ENCODE measurements around the gene RALBP1.

The RALBP1 gene

DNA sequence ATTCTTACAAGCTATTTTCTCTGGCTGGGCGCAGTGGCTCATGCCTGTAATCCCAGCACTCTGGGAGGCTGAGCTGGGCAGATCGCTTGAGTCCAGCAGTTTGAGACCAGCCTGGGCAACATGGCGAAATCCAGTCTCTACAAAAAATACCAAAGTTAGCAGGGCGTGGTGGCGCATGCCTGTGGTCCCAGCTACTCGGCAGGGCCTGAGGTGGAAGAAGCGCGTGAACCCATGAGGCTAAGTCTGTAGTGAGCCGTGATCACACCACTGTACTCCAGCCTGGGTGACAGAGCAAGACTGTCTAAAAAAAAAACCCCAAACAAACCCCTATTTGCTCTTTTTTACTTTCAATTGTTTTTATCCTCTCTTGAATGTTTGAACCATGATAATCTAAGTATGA lies 102.0 kb downstream of the RALBP1 start:
- Mint-ChIP-seq H3K4me3 (no peak overlapping the region), H3K27ac (no peak overlapping the region), H3K9me3 (peaks cover 14% of the 10 kb centered on the region), H3K4me1 (peaks cover 8% of the 10 kb centered on the region), H3K36me3 (ENCODE audit: low read depth) (peaks cover 52% of the 10 kb centered on the region), H3K27me3 (ENCODE audit: low read depth) (no peaks in the 10 kb centered on the region)
- TF ChIP-seq, protein P1, sequence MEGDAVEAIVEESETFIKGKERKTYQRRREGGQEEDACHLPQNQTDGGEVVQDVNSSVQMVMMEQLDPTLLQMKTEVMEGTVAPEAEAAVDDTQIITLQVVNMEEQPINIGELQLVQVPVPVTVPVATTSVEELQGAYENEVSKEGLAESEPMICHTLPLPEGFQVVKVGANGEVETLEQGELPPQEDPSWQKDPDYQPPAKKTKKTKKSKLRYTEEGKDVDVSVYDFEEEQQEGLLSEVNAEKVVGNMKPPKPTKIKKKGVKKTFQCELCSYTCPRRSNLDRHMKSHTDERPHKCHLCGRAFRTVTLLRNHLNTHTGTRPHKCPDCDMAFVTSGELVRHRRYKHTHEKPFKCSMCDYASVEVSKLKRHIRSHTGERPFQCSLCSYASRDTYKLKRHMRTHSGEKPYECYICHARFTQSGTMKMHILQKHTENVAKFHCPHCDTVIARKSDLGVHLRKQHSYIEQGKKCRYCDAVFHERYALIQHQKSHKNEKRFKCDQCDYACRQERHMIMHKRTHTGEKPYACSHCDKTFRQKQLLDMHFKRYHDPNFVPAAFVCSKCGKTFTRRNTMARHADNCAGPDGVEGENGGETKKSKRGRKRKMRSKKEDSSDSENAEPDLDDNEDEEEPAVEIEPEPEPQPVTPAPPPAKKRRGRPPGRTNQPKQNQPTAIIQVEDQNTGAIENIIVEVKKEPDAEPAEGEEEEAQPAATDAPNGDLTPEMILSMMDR (IDR thresholded peaks at IDR 0.05; ENCODE audit: unreplicated experiment in 3 of 3) = no peak

GRCh38 chr18:9578306-9578705 lies 103.0 kb downstream of the RALBP1 start:
- peaks cover 61% of the 10 kb centered on the region for H3K36me3 Mint-ChIP-seq (ENCODE audit: low read depth)
- peaks cover 8% of the 10 kb centered on the region for H3K4me1 Mint-ChIP-seq
- no peaks in the 10 kb centered on the region for H3K27me3 Mint-ChIP-seq (ENCODE audit: low read depth)
- peaks cover 17% of the 10 kb centered on the region for H3K9me3 Mint-ChIP-seq
- H3K27ac Mint-ChIP-seq = no peak overlapping the region
- no peak overlapping the region for H3K4me3 Mint-ChIP-seq
- TF ChIP-seq, protein P1 (IDR thresholded peaks at IDR 0.05; ENCODE audit: unreplicated experiment in 3 of 3) = no peak

DNA sequence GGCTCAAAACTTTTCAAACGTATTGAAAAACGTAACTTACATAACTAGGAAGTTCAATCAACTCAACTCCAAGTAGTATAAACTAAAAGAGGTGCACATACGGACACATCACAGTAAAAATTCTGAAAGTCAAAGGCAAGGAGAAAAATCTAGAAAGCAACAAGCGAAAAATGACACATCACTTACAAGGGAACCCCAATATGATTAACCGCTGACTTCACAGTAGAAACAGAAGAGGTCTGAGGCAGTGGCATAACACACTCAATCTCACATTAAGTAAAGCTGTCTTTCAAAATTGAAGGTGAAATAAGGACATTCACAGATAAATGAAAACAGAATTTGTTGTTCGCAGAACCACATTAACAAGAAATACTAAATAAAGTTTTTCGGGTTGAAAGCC lies 106.4 kb downstream of the RALBP1 start:
- Mint-ChIP-seq H3K9me3 (peaks cover 20% of the 10 kb centered on the region), H3K27ac (no peak overlapping the region)

DNA sequence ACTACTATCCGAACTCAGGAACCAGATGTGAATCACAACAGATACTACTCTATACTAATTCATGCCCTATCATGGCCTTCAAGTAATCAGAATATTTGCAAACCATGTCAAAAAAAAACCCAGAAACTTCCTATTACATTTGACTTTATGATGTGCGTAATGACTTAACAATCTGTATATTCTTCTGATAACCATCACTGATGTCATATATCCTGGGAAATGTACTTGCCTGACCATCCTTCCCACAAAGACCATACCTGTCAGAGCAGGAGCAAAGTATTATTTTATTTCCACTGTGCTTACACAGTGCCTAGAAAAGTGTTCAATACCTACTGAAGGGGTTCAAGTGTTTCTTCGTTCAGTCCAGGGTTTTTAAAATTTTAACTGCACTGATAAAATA lies 111.5 kb downstream of the RALBP1 start:
- TF ChIP-seq, protein P1 (IDR thresholded peaks at IDR 0.05; ENCODE audit: unreplicated experiment in 3 of 3) = no peak
- Mint-ChIP-seq H3K36me3 (ENCODE audit: low read depth) (peaks cover 81% of the 10 kb centered on the region), H3K27me3 (ENCODE audit: low read depth) (no peaks in the 10 kb centered on the region), H3K9me3 (peaks cover 12% of the 10 kb centered on the region), H3K4me1 (no peaks in the 10 kb centered on the region), H3K27ac (no peak overlapping the region), H3K4me3 (no peak overlapping the region)

More for the DNA sequence above, 106.4 kb downstream of the RALBP1 start:
- no peaks in the 10 kb centered on the region for H3K27me3 Mint-ChIP-seq (ENCODE audit: low read depth)
- no peak overlapping the region for H3K4me3 Mint-ChIP-seq
- TF ChIP-seq, protein P1 (IDR thresholded peaks at IDR 0.05; ENCODE audit: unreplicated experiment in 3 of 3) = no peak
- peaks cover 75% of the 10 kb centered on the region for H3K36me3 Mint-ChIP-seq (ENCODE audit: low read depth)
- H3K4me1 Mint-ChIP-seq = no peaks in the 10 kb centered on the region

Data from nephron (organoid).